Common myeloid progenitor, CD34-positive (primary cell): Measurements from ENCODE around the gene RBM34.
A peak's percentile ranks its signal among the peaks of the same experiment; 100 is the strongest.
"Not testable (repeated sequence)": the region's sequence is repeated elsewhere in the genome, so short reads cannot be mapped to it uniquely, and the experiment has no call there.

Source experiments
- CTCF ChIA-PET: fragments of 350-600 bp; sonication (Branson Sonifier 250); formaldehyde crosslinking; loops from one replicate; lab custom pipeline; 2021; ENCODE audit warnings: antibody characterized with exemption; lab: Charles Lee
- POLR2A ChIA-PET: fragments of 350-600 bp; sonication (Branson Sonifier 250); formaldehyde crosslinking; loops from one replicate; lab custom pipeline; 2021; ENCODE audit warnings: antibody characterized with exemption; lab: Charles Lee
- DNase-seq, 3 donors: peaks; one replicate each; pipeline versions ENCODE4 v3.0.0 to v3.0.0-alpha.2; 2013
- H3K27ac ChIP-seq, 2 experiments: 1 replicate in 1 of 2; 2 replicates in 1 of 2; pipeline ENCODE4 v1.7.0; 2013; ENCODE audit warnings: inconsistent platforms in 2 of 2, low read length in 2 of 2, mild to moderate bottlenecking in 2 of 2, low read depth in 1 of 2, moderate library complexity in 1 of 2; ENCODE audit not compliant: severe bottlenecking in 2 of 2, insufficient read depth in 1 of 2, poor library complexity in 1 of 2
- H3K27me3 ChIP-seq, 5 experiments: replicated peaks in 2 of 5; 1 replicate in 3 of 5; 2 replicates in 2 of 5; pipeline versions ENCODE4 v1.6.1 to v1.7.0; 2013; ENCODE audit warnings: low read length in 4 of 5, mild to moderate bottlenecking in 2 of 5, moderate library complexity in 2 of 5, inconsistent platforms in 1 of 5; ENCODE audit not compliant: insufficient read depth in 5 of 5, control insufficient read depth in 4 of 5
- H3K36me3 ChIP-seq, 4 experiments: 1 replicate in 2 of 4; 2 replicates in 2 of 4; pipeline versions ENCODE4 v1.6.1 to v1.7.0; 2013; ENCODE audit warnings: low read length in 3 of 4, control low read depth in 1 of 4, mild to moderate bottlenecking in 1 of 4; ENCODE audit not compliant: control insufficient read depth in 4 of 4, insufficient read depth in 4 of 4
- H3K4me1 ChIP-seq, 4 experiments: 1 replicate in 3 of 4; 2 replicates in 1 of 4; pipeline versions ENCODE4 v1.6.1 to v1.7.1; 2013; ENCODE audit warnings: low read length in 3 of 4, mild to moderate bottlenecking in 3 of 4, control low read depth in 1 of 4, inconsistent platforms in 1 of 4, moderate library complexity in 1 of 4; ENCODE audit not compliant: control insufficient read depth in 4 of 4, insufficient read depth in 4 of 4; ENCODE audit errors: control extremely low read depth in 1 of 4
- H3K4me3 ChIP-seq, 7 experiments: 1 replicate in 4 of 7; 2 replicates in 3 of 7; pipeline versions ENCODE4 v1.5.1 to v1.7.0; 2013; ENCODE audit warnings: mild to moderate bottlenecking in 7 of 7, low read length in 6 of 7, moderate library complexity in 6 of 7, inconsistent platforms in 2 of 7, low read depth in 2 of 7, control low read depth in 1 of 7; ENCODE audit not compliant: insufficient read depth in 4 of 7, control insufficient read depth in 1 of 7; ENCODE audit errors: extremely low read depth in 1 of 7
- H3K9me3 ChIP-seq, 5 experiments: 1 replicate in 4 of 5; 2 replicates in 1 of 5; pipeline versions ENCODE4 v1.6.1 to v1.7.1; 2013; ENCODE audit warnings: low read length in 4 of 5, mild to moderate bottlenecking in 2 of 5, inconsistent platforms in 1 of 5, low read depth in 1 of 5, moderate library complexity in 1 of 5; ENCODE audit not compliant: control insufficient read depth in 4 of 5, insufficient read depth in 2 of 5; ENCODE audit errors: control extremely low read depth in 1 of 5
- WGBS: methylation state at CpG from one replicate; pipeline ENCODE4 v1.1.5; 2013; ENCODE audit not compliant: insufficient coverage; 5-methylcytosine and 5-hydroxymethylcytosine counted together

The RBM34 gene

DNA sequence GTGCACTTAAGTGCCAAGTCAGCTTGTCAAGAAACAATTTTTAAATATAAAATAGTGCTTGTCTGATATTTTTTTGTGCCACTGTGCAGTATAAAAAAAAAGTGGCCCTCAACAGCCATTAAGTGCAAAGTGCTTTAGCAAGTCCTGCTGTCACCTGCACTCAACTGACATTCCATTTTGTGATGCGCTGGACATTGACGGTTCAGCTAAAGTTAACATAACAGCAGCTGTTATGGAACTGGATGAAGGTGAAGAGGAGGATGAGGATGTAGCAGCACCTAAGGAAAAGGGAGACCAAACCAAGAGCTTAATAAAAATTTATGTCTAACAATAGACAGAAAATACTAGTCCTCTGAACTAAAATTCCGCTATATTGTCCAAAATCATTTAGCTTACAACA lies 7.3 kb upstream of the RBM34 start:
- no peak overlapping the region for H3K4me3 ChIP-seq
- H3K36me3 ChIP-seq, result peaks cover 13 to 50% (median 24%) of the 10 kb centered on the region in 4 experiments
- no peak overlapping the region for H3K27ac ChIP-seq
- no peaks in the 10 kb centered on the region for H3K9me3 ChIP-seq
- ChIA-PET CTCF (interaction anchor here (0.7 to 1.2 kb wide), 4 partner anchors 12 to 248 kb away, joined by 3 read pairs; no protein-coding TSS in a partner anchor), POLR2A (interaction anchor here (0.6 kb wide), 1 partner anchor 9 kb away, joined by 3 read pairs; no protein-coding TSS in a partner anchor)
- DNase-seq, result no peak
- H3K27me3 ChIP-seq, result no peaks in the 10 kb centered on the region
- WGBS, result 83% methylated on average over 1 of the region's 3 CpGs
- no peaks in the 10 kb centered on the region for H3K4me1 ChIP-seq

DNA sequence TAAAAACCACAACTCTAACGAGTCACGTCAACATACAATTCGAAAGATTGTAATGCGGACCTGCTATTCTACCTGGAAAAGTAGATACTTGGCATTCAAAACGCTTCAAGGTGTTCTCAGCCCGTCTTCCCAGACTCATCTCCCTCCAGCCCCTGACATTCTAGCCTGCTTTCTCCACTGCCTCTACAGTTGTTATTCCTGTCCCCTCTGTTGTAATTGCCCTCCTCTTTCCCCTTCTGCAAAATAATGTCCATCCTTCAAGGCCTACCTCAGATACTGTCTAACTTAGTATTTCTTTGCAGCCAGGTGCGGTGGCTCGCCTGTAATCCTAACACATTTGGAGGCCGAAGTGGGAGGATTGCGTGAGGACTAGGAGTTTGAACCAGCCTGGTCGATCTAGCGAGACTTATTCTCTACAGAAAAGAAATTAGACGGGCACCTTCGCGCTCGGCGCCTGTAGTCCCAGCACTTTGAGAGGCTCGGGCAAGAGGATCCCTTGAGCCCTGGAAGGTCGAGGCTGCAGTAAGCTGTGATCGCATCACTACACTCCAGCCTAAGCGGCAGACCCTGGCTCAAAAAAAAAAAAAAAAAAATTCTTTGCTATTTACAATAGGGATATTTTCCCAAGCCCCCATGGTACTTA lies 756 bp upstream of the RBM34 start:
- peak in 2 of 3 donors; percentile 10 to 11 for DNase-seq
- Histone ChIP-seq H3K36me3 (peaks cover 4 to 23% (median 18%) of the 10 kb centered on the region in 4 experiments), H3K4me1 (peaks cover 6 to 19% (median 12%) of the 10 kb centered on the region in 4 experiments), H3K9me3 (no peaks in the 10 kb centered on the region), H3K27me3 (no peaks in the 10 kb centered on the region), H3K27ac (peak overlapping the region; percentile 74 to 89), H3K4me3 (peak overlapping the region in 6 of 7 experiments; percentile 75 to 99 (median 96))
- 76% methylated on average over 19 of the region's 21 CpGs for WGBS
- ChIA-PET CTCF (interaction anchor here (1.4 kb wide), 1 partner anchor 20 kb away, joined by 3 read pairs; no protein-coding TSS in a partner anchor), POLR2A (no interaction called here)

DNA sequence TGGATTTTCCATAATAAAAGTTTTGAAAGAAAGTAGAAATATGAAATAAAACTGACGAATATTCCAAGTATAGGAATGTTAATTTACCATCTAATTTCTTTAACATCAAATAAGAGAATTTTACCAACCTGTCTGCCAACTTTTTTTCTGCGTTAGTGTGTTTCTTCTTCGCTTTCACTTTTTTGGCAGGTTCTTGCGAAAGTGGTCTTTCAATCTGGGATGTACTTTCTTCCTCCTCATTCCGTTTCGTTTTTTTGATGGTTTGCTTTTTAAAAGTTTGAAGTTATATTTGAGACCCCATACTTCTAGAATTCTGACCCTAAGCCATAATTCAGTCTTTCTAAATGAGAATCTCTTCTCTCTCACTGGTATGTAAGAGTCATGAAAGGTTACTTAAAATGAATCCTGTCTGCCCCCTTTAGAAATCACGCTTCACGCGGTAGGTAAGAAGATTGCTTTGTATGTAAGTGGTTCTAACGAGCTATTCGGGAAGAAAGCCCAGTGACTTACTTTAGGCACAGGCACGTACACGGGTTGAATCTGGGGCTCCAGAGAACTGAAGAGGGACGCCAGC lies 580 bp downstream of the RBM34 start:
- H3K4me1 ChIP-seq, result peaks cover 6 to 19% (median 12%) of the 10 kb centered on the region in 4 experiments
- WGBS, result 0% methylated on average over 8 of the region's 14 CpGs
- peak; percentile 73 to 91 (median 87) for DNase-seq
- POLR2A ChIA-PET, result interaction anchor here (0.6 to 1.1 kb wide), 4 partner anchors 23 to 69 kb away, joined by 3 to 4 read pairs (median 3); no protein-coding TSS in a partner anchor
- peak overlapping the region; percentile 75 to 99 (median 97) for H3K4me3 ChIP-seq
- H3K9me3 ChIP-seq, result no peaks in the 10 kb centered on the region
- CTCF ChIA-PET, result interaction anchor here (1.0 to 1.4 kb wide), 4 partner anchors 18 to 38 kb away, joined by 3 read pairs; no protein-coding TSS in a partner anchor
- H3K27me3 ChIP-seq, result no peaks in the 10 kb centered on the region
- H3K27ac ChIP-seq, result peak overlapping the region; percentile 74 to 89
- H3K36me3 ChIP-seq, result peaks cover 2 to 32% (median 25%) of the 10 kb centered on the region in 4 experiments

DNA sequence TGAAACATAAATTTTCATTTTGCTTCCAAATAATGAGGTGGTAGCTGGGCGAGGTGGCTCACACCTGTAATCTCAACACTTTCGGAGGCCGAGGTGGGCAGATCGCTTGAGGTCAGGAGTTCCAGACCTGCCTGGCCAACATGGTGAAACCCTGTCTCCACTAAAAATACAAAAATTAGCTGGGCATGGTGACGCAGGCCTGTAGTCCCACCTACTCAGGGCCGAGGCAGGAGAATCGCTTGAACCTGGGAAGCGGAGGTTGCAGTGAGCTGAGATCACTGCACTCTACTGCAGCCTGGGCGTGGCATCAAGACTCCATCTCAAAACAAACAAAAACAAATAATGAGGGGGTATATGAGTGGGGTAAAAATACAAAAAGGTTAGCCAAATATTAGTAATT lies 1.1 kb downstream of the RBM34 start:
- CTCF ChIA-PET, result interaction anchor here (0.6 to 1.1 kb wide), 4 partner anchors 21 to 256 kb away, joined by 3 read pairs; no protein-coding TSS in a partner anchor
- H3K36me3 ChIP-seq, result peaks cover 3 to 33% (median 26%) of the 10 kb centered on the region in 4 experiments

DNA sequence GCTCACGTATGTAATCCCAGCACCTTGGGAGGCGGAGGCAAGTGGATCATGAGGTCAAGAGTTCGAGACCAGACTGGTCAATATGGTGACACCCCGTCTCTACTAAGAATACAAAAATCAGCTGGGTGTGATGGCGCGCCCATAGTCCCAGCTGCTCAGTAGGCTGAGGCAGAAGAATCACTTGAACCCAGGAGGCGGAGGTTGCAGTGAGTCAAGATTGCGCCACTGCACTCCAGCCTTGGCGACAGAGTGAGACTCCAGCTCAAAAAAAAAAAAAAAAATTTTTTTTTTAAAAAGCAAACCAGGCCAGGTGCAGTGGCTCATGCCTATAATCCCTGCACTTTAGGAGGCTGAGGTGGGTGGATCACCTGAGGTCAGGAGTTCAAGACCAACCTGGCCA lies 1.8 kb downstream of the RBM34 start:
- H3K27ac ChIP-seq, H3K27me3 ChIP-seq, H3K4me3 ChIP-seq, H3K9me3 ChIP-seq, DNase-seq: not testable (repeated sequence)
- CTCF ChIA-PET, result interaction anchor here (0.6 to 0.8 kb wide), 4 partner anchors 20 to 673 kb away, joined by 3 to 4 read pairs (median 3); no protein-coding TSS in a partner anchor
- peaks cover 6 to 40% (median 31%) of the 10 kb centered on the region in 4 experiments for H3K36me3 ChIP-seq
- POLR2A ChIA-PET, result interaction anchor here (0.6 to 0.7 kb wide), 3 partner anchors 9 to 146 kb away, joined by 3 to 5 read pairs (median 4); no protein-coding TSS in a partner anchor
- peaks cover 6 to 19% (median 12%) of the 10 kb centered on the region in 4 experiments for H3K4me1 ChIP-seq
- WGBS, result 98% methylated on average over 9 of the region's 9 CpGs

More for the DNA sequence above, 1.1 kb downstream of the RBM34 start:
- Histone ChIP-seq H3K4me3 (peak overlapping the region in 6 of 7 experiments; percentile 75 to 99 (median 96)), H3K27ac (peak overlapping the region in 1 of 2 experiments; percentile 89), H3K4me1 (peaks cover 6 to 19% (median 12%) of the 10 kb centered on the region in 4 experiments)
- DNase-seq, H3K9me3 ChIP-seq, H3K27me3 ChIP-seq: not testable (repeated sequence)
- POLR2A ChIA-PET, result interaction anchor here (0.7 kb wide), 2 partner anchors 37 to 147 kb away, joined by 3 to 5 read pairs; no protein-coding TSS in a partner anchor
- WGBS, result 98% methylated on average over 5 of the region's 9 CpGs

DNA sequence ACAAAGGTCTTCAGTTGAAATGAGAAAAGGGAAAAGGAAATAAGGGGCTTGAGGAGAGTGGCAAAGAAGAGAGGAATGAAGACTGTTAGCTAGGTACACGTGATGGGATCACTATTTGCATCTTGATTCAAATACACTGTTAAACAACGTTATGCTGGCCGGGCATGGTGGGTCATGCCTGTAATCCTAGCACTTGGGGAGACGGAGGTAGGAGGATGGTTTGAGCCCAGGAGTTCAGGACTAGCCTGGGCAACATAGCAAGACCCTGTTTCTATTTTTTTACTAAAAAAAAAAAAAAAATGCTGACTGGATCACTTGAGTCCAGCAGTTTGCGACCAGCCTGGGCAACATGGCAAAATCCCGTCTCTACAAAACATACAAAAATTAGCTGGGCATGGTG lies 2.4 kb downstream of the RBM34 start:
- Histone ChIP-seq H3K9me3 (no peaks in the 10 kb centered on the region), H3K27me3 (no peaks in the 10 kb centered on the region), H3K36me3 (peaks cover 7 to 44% (median 34%) of the 10 kb centered on the region in 4 experiments), H3K4me1 (peaks cover 6 to 19% (median 12%) of the 10 kb centered on the region in 4 experiments), H3K27ac (no peak overlapping the region), H3K4me3 (no peak overlapping the region)
- CTCF ChIA-PET, result interaction anchor here (0.6 to 2.8 kb wide), 3 partner anchors 7 to 672 kb away, joined by 3 to 12 read pairs (median 4); no protein-coding TSS in a partner anchor
- POLR2A ChIA-PET, result no interaction called here
- 98% methylated on average over 5 of the region's 6 CpGs for WGBS
- no peak for DNase-seq
